SK-N-SH (cell line): ENCODE measurements around the gene KLC1. TPM values are rescaled to one million over a fixed set of nuclear protein-coding genes. Genes with fewer than 3 reads are reported as not detected.

Experiments
- CTCF ChIA-PET: fragments of 300-600, 350-600 bp; formaldehyde crosslinking; extraction: SDS; loops from one replicate; lab custom pipeline; 2021; lab: Yijun Ruan, JAX
- POLR2A ChIA-PET: fragments of 350-600 bp; sonication (Branson Sonifier 250); formaldehyde crosslinking; extraction: SDS; loops from one replicate; lab custom pipeline; 2020; ENCODE audit warnings: antibody characterized with exemption, inconsistent platforms; lab: Yijun Ruan, JAX
- DNase-seq: peaks from one replicate; pipeline ENCODE4 v3.0.0; 2012
- H2AFZ ChIP-seq: fragments of 200-600 bp; sonication (generic); 2 replicates; pipeline ENCODE4 v1.8.1; 2016; ENCODE audit warnings: antibody characterized with exemption, mild to moderate bottlenecking, low read depth
- H3F3A ChIP-seq: fragments of 200-600 bp; sonication (generic); replicated peaks from 2 replicates; pipeline ENCODE3; 2016; ENCODE audit warnings: antibody characterized with exemption, mild to moderate bottlenecking; ENCODE audit not compliant: insufficient read depth
- H3K27ac ChIP-seq, 2 experiments: fragments of 200-500 bp in 1 of 2; fragments of 200-600 bp in 1 of 2; sonication (Bioruptor generic) in 1 of 2; sonication (generic), shearing (Covaris generic) in 1 of 2; 2 replicates each; pipeline versions ENCODE4 v1.5.1 to v1.6.1; 2014 to 2016; ENCODE audit warnings: low read depth in 2 of 2, inconsistent platforms in 1 of 2, low read length in 1 of 2, mild to moderate bottlenecking in 1 of 2, mixed read lengths in 1 of 2
- H3K27me3 ChIP-seq: fragments of 200-600 bp; sonication (generic), shearing (Covaris generic); 2 replicates; pipeline ENCODE4 v1.6.1; 2016; ENCODE audit warnings: mixed run types; ENCODE audit not compliant: insufficient read depth
- H3K36me3 ChIP-seq, 2 experiments: fragments of 200-500 bp in 1 of 2; fragments of 200-600 bp in 1 of 2; sonication (Bioruptor generic) in 1 of 2; sonication (generic) in 1 of 2; replicated peaks in 1 of 2; 2 replicates each; pipeline versions ENCODE3 to v1.5.1; 2014 to 2016; ENCODE audit warnings: low read length in 1 of 2, mild to moderate bottlenecking in 1 of 2; ENCODE audit not compliant: insufficient read depth in 2 of 2, control insufficient read depth in 1 of 2
- H3K4me1 ChIP-seq, 2 experiments: fragments of 200-500 bp in 1 of 2; fragments of 200-600 bp in 1 of 2; sonication (Bioruptor generic) in 1 of 2; sonication (generic), shearing (Covaris generic) in 1 of 2; 2 replicates each; pipeline versions ENCODE4 v1.5.1 to v1.6.1; 2014 to 2016; ENCODE audit warnings: low read depth in 1 of 2, low read length in 1 of 2, mixed run types in 1 of 2; ENCODE audit not compliant: insufficient read depth in 2 of 2, control insufficient read depth in 1 of 2
- H3K4me2 ChIP-seq: fragments of 200-600 bp; sonication (generic), shearing (Covaris generic); 2 replicates; pipeline ENCODE4 v1.6.1; 2017; ENCODE audit warnings: mixed run types
- H3K4me3 ChIP-seq, 2 experiments: fragments of 200-500 bp in 1 of 2; fragments of 200-600 bp in 1 of 2; sonication (Bioruptor generic) in 1 of 2; sonication (generic), shearing (Covaris generic) in 1 of 2; 2 replicates each; pipeline versions ENCODE4 v1.5.1 to v1.8.1; 2014 to 2016; ENCODE audit warnings: low read depth in 2 of 2, inconsistent platforms in 1 of 2, low read length in 1 of 2, mild to moderate bottlenecking in 1 of 2, mixed read lengths in 1 of 2, moderate library complexity in 1 of 2
- H3K79me2 ChIP-seq: fragments of 200-600 bp; sonication (generic); 2 replicates; pipeline ENCODE4 v1.8.1; 2017; ENCODE audit warnings: mild to moderate bottlenecking; ENCODE audit not compliant: insufficient read depth
- H3K9ac ChIP-seq: fragments of 200-600 bp; sonication (generic); 2 replicates; pipeline ENCODE4 v1.6.1; 2017; ENCODE audit warnings: mixed run types
- H3K9me2 ChIP-seq: fragments of 200-600 bp; sonication (generic); 2 replicates; pipeline ENCODE4 v1.6.1; 2017; ENCODE audit warnings: mixed run types
- H3K9me3 ChIP-seq: fragments of 200-600 bp; sonication (generic); 2 replicates; pipeline ENCODE4 v1.6.1; 2017; ENCODE audit warnings: mixed run types, mild to moderate bottlenecking, moderate library complexity
- H4K20me1 ChIP-seq: fragments of 200-600 bp; sonication (generic); 2 replicates; pipeline ENCODE4 v1.6.1; 2017; ENCODE audit warnings: mild to moderate bottlenecking, mixed run types; ENCODE audit not compliant: insufficient read depth
- CTCF ChIP-seq: fragments of 200-600 bp; sonication (generic); IDR thresholded peaks from 2 replicates; pipeline ENCODE4 v1.6.1; 2017; ENCODE audit warnings: antibody characterized with exemption, mild to moderate bottlenecking, moderate library complexity
- ELF1 ChIP-seq: IDR thresholded peaks from 2 replicates; pipeline ENCODE4 v1.4.0; 2012
- FOSL2 ChIP-seq: IDR thresholded peaks from 2 replicates; pipeline ENCODE4 v1.4.0; 2012; ENCODE audit warnings: low read depth, mild to moderate bottlenecking, moderate library complexity, borderline replicate concordance
- GABPA ChIP-seq: IDR thresholded peaks from 2 replicates; pipeline ENCODE4 v1.4.0; 2012; ENCODE audit warnings: low read depth, mild to moderate bottlenecking
- JUND ChIP-seq: IDR thresholded peaks from 2 replicates; pipeline ENCODE4 v1.4.0; 2012
- MXI1 ChIP-seq: IDR thresholded peaks from 2 replicates; pipeline ENCODE4 v1.6.1; 2012; ENCODE audit warnings: mild to moderate bottlenecking, low read depth, low read length, improper control_type of control experiment
- NFIC ChIP-seq: IDR thresholded peaks from 2 replicates; pipeline ENCODE4 v1.4.0; 2012; ENCODE audit warnings: borderline replicate concordance
- NRF1 ChIP-seq: IDR thresholded peaks from 2 replicates; pipeline ENCODE4 v1.6.1; 2012; ENCODE audit warnings: low read depth, mild to moderate bottlenecking, low read length
- PBX3 ChIP-seq: IDR thresholded peaks from 2 replicates; pipeline ENCODE4; 2012
- RAD21 ChIP-seq: IDR thresholded peaks from 2 replicates; pipeline ENCODE4 v1.6.1; 2012; ENCODE audit warnings: mild to moderate bottlenecking, low read length
- RCOR1 ChIP-seq: fragments of 150-350 bp; IDR thresholded peaks from 2 replicates; pipeline ENCODE4 v1.6.1; 2017; ENCODE audit warnings: antibody characterized with exemption, low read length
- SMC3 ChIP-seq: IDR thresholded peaks from 2 replicates; pipeline ENCODE4 v1.6.1; 2012; ENCODE audit warnings: low read depth, low read length, improper control_type of control experiment
- TCF12 ChIP-seq: IDR thresholded peaks from 2 replicates; pipeline ENCODE4 v1.4.0; 2012
- TEAD4 ChIP-seq: IDR thresholded peaks from 2 replicates; pipeline ENCODE4 v1.4.0; 2012; ENCODE audit warnings: mild to moderate bottlenecking, borderline replicate concordance; ENCODE audit not compliant: insufficient read depth
- YY1 ChIP-seq: IDR thresholded peaks from 2 replicates; pipeline ENCODE4 v1.4.0; 2012; ENCODE audit warnings: low read depth, mild to moderate bottlenecking
- ZBTB33 ChIP-seq: IDR thresholded peaks from 2 replicates; pipeline ENCODE4 v1.4.0; 2012; ENCODE audit warnings: low read depth, borderline replicate concordance
- WGBS: methylation state at CpG from one replicate; pipeline ENCODE4 v1.1.6; 2017; ENCODE audit warnings: low lambda C conversion rate; 5-methylcytosine and 5-hydroxymethylcytosine counted together
- polyA plus RNA-seq, 3 experiments: library from polyadenylated mRNA; depleted of rRNA; stranded (reverse); fragments of >200 nt; gene quantifications; 2 replicates each; pipeline ENCODE4 v1.2.3, GENCODE V29; 2012
- TF ChIP-seq, protein P1 (sequence below): IDR thresholded peaks from 2 replicates; pipeline ENCODE4 v1.6.1; 2012; ENCODE audit warnings: mild to moderate bottlenecking, low read depth, low read length, moderate library complexity

The KLC1 gene
- polyA plus RNA-seq, 1 of the 3 experiments (the other 2 are of a cell fraction) = 308 TPM

GRCh38 chr14:103693515-103693914 lies 64.5 kb downstream of the KLC1 start (continued):
- TF ChIP-seq, protein P1, sequence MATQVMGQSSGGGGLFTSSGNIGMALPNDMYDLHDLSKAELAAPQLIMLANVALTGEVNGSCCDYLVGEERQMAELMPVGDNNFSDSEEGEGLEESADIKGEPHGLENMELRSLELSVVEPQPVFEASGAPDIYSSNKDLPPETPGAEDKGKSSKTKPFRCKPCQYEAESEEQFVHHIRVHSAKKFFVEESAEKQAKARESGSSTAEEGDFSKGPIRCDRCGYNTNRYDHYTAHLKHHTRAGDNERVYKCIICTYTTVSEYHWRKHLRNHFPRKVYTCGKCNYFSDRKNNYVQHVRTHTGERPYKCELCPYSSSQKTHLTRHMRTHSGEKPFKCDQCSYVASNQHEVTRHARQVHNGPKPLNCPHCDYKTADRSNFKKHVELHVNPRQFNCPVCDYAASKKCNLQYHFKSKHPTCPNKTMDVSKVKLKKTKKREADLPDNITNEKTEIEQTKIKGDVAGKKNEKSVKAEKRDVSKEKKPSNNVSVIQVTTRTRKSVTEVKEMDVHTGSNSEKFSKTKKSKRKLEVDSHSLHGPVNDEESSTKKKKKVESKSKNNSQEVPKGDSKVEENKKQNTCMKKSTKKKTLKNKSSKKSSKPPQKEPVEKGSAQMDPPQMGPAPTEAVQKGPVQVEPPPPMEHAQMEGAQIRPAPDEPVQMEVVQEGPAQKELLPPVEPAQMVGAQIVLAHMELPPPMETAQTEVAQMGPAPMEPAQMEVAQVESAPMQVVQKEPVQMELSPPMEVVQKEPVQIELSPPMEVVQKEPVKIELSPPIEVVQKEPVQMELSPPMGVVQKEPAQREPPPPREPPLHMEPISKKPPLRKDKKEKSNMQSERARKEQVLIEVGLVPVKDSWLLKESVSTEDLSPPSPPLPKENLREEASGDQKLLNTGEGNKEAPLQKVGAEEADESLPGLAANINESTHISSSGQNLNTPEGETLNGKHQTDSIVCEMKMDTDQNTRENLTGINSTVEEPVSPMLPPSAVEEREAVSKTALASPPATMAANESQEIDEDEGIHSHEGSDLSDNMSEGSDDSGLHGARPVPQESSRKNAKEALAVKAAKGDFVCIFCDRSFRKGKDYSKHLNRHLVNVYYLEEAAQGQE = no peak
- TF ChIP-seq RAD21 = no peak
- no peak for TF ChIP-seq TCF12
- TF ChIP-seq NRF1 = no peak

- peaks cover 22% of the 10 kb centered on the region for H4K20me1 ChIP-seq
- POLR2A ChIA-PET = no interaction called here
- peaks cover 0 to 33% of the 10 kb centered on the region in 2 experiments; a peak in 1 of 4 replicates for H3K4me1 ChIP-seq
- H3K4me2 ChIP-seq = no peak overlapping the region
- H3K36me3 ChIP-seq = peaks cover 39 to 57% of the 10 kb centered on the region in 2 experiments
- H3K9ac ChIP-seq = no peak overlapping the region
- H3K27ac ChIP-seq = no peak overlapping the region; a peak in 1 of 4 replicates
- H2AFZ ChIP-seq = no peak overlapping the region
- 93% methylated on average over 20 of the region's 20 CpGs for WGBS
- peak; percentile 23 for TF ChIP-seq CTCF
- no peak for TF ChIP-seq FOSL2
- no peaks in the 10 kb centered on the region for H3K9me3 ChIP-seq
- peaks cover 55% of the 10 kb centered on the region for H3K79me2 ChIP-seq
- DNase-seq = no peak
- peaks cover 20% of the 10 kb centered on the region for H3F3A ChIP-seq
- H3K27me3 ChIP-seq = no peaks in the 10 kb centered on the region
- H3K9me2 ChIP-seq = no peaks in the 10 kb centered on the region
- CTCF ChIA-PET = interaction anchor here (1.1 to 1.7 kb wide), 5 partner anchors 8 to 122 kb away, joined by 3 to 5 read pairs (median 3); no protein-coding TSS in a partner anchor
- no peak overlapping the region for H3K4me3 ChIP-seq
Observed at GRCh38 chr14:103694572-103695026, 65.6 kb downstream of the KLC1 start.

DNA sequence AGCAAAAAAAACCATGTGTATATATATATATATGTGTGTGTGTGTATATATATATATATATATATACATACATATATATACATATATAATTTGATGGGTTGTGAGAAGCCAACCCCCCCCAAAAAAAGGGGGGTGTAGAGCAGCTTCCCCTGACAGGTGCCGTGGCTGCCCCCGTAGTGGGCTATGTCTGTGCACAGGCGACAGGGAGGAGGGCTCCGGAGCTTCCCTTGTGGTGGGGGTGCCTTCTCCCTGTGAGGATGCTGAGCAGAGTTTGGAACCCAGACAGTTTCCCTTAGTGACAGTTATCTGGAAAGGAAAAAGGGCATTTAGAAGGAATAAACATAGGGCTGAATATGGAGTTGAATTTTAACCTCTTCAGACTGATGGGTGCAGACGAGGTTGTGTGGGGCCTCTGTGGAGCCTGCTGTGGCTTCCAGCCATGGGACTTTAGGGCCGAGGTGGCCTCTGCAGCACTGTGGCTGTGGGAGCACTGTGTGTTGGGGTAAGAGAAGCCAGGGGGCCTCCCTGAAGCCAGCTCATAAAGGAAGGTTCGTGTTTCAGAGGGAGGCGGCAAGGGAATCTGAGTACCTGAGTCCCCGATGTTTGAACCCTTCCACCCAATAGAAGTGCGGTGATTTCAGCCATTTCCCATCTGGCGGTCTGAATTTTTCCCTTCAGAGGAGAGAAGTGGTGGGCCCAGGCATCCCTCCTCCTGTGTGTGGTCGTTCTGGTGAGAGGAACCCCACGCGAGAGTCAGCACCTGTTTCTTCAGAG lies 66.5 kb downstream of the KLC1 start:
- no peaks in the 10 kb centered on the region for H3K27me3 ChIP-seq
- CTCF ChIA-PET = interaction anchor here (1.0 to 1.7 kb wide), 4 partner anchors 11 to 393 kb away, joined by 3 to 4 read pairs (median 3); no protein-coding TSS in a partner anchor
- POLR2A ChIA-PET = no interaction called here
- no peaks in the 10 kb centered on the region for H3K9me3 ChIP-seq
- no peak overlapping the region for H3K4me2 ChIP-seq
- peaks cover 22% of the 10 kb centered on the region for H4K20me1 ChIP-seq
- no peak overlapping the region for H2AFZ ChIP-seq
- peaks cover 16% of the 10 kb centered on the region for H3F3A ChIP-seq
- DNase-seq = peak; percentile 44
- peaks cover 47% of the 10 kb centered on the region for H3K79me2 ChIP-seq
- no peak overlapping the region for H3K9ac ChIP-seq
- no peak overlapping the region for H3K4me3 ChIP-seq
- peaks cover 35 to 63% of the 10 kb centered on the region in 2 experiments for H3K36me3 ChIP-seq
- peaks cover 0 to 39% of the 10 kb centered on the region in 2 experiments; a peak in 1 of 4 replicates for H3K4me1 ChIP-seq
- H3K27ac ChIP-seq = peak overlapping the region in 1 of 2 experiments; percentile 66; a peak in 2 of 4 replicates
- 92% methylated on average over 14 of the region's 14 CpGs for WGBS
- H3K9me2 ChIP-seq = no peaks in the 10 kb centered on the region
- TF ChIP-seq ZBTB33 (no peak), TEAD4 (no peak), YY1 (no peak), NFIC (no peak), JUND (no peak), PBX3 (no peak), ELF1 (no peak), SMC3 (no peak), GABPA (no peak), RCOR1 (no peak), MXI1 (no peak), RAD21 (no peak), TCF12 (no peak)
